Fibroblast of the aortic adventitia (primary cell): Measurements from ENCODE around the gene KCNK4. TPM values are rescaled to one million over a fixed set of nuclear protein-coding genes. Genes with fewer than 3 reads are reported as not detected.

Experiments
- DNase-seq: peaks from one replicate; pipeline ENCODE4 v3.0.0-alpha.2; 2010; ENCODE audit warnings: low read depth
- H3K4me3 ChIP-seq: 2 replicates; pipeline ENCODE4 v1.5.1; 2011; ENCODE audit warnings: low read depth, mild to moderate bottlenecking, control low read depth, low read length, moderate library complexity
- total RNA-seq: library from RNA; depleted of rRNA; stranded (reverse); fragments of >200 nt; gene quantifications from 2 replicates; pipeline ENCODE4 v1.2.3, GENCODE V29; 2012; ENCODE audit warnings: low replicate concordance
- TF ChIP-seq, protein P1 (sequence below): IDR thresholded peaks from 2 replicates; pipeline ENCODE4 v1.5.1; 2011; ENCODE audit warnings: mild to moderate bottlenecking, low read length, control low read depth, inconsistent platforms; ENCODE audit not compliant: insufficient read depth

KCNK4 gene
- total RNA-seq, 1 donor: not detected

DNA sequence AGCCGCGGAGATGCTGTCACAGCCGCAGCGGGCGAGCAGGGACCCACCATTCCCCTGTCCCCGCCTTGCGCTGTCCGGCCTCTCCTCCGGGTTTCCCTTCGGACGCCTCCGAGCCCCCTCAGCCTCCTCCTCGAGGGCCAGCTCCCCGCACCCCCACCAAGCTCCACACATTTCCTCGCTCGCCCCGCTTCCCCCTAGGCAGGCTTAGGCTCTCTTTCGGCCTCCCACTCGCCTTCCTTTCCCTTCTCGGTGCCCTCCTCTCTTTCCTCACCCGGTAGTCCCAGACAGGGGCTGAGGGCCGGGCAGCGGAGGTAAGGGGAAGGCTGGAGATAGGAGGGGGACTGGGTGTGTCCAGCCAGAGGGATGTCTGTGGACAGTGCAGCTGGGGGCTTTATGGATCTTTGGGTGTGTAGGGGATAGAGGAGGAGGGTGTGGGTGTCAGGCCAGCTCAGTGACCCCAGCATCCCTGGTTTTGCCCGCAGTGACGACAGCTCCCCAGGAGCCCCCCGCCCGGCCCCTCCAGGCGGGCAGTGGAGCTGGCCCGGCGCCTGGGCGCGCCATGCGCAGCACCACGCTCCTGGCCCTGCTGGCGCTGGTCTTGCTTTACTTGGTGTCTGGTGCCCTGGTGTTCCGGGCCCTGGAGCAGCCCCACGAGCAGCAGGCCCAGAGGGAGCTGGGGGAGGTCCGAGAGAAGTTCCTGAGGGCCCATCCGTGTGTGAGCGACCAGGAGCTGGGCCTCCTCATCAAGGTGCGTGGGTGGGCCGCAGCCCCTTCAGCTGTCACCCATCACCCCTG, 1.6 kb downstream of the KCNK4 start:
- TF ChIP-seq, protein P1, sequence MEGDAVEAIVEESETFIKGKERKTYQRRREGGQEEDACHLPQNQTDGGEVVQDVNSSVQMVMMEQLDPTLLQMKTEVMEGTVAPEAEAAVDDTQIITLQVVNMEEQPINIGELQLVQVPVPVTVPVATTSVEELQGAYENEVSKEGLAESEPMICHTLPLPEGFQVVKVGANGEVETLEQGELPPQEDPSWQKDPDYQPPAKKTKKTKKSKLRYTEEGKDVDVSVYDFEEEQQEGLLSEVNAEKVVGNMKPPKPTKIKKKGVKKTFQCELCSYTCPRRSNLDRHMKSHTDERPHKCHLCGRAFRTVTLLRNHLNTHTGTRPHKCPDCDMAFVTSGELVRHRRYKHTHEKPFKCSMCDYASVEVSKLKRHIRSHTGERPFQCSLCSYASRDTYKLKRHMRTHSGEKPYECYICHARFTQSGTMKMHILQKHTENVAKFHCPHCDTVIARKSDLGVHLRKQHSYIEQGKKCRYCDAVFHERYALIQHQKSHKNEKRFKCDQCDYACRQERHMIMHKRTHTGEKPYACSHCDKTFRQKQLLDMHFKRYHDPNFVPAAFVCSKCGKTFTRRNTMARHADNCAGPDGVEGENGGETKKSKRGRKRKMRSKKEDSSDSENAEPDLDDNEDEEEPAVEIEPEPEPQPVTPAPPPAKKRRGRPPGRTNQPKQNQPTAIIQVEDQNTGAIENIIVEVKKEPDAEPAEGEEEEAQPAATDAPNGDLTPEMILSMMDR: no peak
- peak overlapping the region; percentile 13 for H3K4me3 ChIP-seq
- no peak for DNase-seq

DNA sequence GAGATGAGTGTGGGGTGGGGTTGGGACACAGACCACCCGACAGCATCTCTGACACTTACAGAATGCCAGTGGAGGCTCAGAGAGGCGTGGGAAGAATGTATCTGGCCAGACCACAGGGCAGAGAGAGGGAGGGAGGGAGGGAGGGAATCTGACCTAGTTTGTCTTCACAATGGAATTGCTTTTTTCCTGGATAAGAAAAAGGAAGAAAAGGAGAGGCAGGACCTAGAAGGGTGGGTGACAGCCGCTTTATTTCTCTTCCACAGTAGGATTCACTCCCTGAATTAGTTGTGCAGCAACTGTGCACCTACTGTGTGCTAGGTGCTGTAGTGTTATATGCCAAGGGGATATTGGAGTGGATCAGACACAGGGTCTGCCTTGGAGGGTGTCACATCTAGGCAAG, 3.7 kb downstream of the KCNK4 start:
- TF ChIP-seq, protein P1: no peak
- DNase-seq: no peak
- no peak overlapping the region for H3K4me3 ChIP-seq

DNA sequence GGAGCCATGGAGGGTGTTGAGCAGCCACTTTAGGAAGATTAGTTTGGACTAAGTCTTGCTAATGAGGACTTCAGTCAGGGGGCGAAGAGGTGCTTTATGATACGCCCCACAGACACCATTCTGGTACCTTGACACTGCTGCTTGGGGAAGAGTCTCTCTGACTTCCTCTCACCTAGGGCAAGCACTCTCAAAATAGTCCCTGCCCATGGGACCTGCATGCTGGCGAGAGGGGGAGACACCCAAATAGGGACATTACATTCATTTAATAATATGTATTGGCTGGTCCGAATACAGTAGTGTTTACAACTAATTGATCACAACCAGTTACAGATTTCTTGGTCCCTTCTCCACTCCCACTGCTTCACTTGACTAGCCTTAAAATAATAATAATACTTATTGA, 4.7 kb downstream of the KCNK4 start:
- H3K4me3 ChIP-seq: no peak overlapping the region
- TF ChIP-seq, protein P1: no peak
- DNase-seq: no peak

DNA sequence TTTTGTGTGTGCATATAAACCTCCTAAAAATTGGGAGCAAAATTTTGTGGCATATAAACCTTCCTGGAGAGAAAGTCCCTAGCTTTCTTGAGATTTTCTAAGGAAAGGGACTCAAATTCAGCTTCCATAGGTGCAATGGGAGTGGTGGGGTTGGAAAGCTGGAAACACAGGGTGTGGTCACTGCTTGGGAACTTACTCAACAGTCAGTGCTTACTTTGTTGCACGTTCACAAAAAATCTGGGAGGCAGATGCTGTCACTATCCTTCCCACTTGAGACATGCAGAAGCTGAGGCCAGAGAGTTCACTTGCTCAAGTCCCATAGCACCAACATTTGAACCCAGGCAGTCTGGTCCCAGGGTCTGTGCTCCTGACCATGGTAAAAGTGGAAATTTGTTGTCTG, 5.1 kb downstream of the KCNK4 start:
- TF ChIP-seq, protein P1: no peak
- no peak for DNase-seq
- H3K4me3 ChIP-seq: no peak overlapping the region

DNA sequence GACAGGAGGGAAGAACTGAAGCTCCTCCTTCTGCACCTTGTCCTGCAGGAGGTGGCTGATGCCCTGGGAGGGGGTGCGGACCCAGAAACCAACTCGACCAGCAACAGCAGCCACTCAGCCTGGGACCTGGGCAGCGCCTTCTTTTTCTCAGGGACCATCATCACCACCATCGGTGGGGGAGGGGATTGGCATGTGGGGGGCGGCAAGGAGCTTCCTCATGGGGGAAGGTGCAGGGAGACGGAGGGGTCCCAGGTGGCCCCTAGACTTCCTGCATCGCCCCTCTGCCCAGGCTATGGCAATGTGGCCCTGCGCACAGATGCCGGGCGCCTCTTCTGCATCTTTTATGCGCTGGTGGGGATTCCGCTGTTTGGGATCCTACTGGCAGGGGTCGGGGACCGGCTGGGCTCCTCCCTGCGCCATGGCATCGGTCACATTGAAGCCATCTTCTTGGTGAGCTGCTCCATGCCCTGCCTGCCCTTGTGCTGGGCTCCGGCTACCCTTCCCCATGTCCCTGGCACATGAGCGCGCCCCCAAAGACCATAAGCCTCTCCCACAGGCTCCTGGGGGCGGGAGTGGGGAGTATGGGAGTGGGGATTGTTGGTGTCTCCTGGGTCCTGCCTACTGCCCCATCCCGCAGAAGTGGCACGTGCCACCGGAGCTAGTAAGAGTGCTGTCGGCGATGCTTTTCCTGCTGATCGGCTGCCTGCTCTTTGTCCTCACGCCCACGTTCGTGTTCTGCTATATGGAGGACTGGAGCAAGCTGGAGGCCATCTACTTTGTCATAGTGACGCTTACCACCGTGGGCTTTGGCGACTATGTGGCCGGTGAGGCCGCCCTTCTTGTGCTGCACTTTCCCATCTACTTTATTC, 6.0 kb downstream of the KCNK4 start:
- no peak for DNase-seq
- TF ChIP-seq, protein P1: no peak
- H3K4me3 ChIP-seq: no peak overlapping the region

DNA sequence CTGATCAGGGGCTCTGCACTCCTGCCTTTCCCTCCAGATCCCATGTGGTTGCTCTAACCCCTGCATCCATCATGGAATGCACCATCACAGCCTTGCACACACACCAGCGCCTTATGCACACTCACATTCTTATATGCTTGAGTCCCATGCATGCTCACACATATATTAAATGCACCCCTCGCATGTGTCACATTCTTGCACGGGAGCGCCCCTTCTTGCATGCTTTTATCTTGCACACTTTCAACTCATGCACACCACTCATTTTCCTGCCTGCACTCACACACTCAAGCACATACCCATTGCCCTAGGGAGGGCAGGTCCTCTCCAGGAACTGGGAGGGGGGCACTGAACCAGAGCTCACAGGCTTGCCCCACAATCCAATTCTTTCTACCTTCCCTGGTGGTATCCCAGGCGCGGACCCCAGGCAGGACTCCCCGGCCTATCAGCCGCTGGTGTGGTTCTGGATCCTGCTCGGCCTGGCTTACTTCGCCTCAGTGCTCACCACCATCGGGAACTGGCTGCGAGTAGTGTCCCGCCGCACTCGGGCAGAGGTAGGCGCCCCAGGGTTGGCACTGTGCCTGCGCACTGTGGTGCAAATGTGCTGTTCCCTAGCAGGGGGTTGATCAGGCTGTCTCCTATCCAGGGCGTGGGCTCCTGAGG, 6.7 kb downstream of the KCNK4 start:
- H3K4me3 ChIP-seq: no peak overlapping the region
- no peak for DNase-seq
- TF ChIP-seq, protein P1: no peak
